GM18498 (cell line): ENCODE results near the gene FAF1.
"Not testable (repeated sequence)": the region's sequence is repeated elsewhere in the genome, so short reads cannot be mapped to it uniquely, and the experiment has no call there.

Experiments used
- ATAC-seq: cut with Tn5 transposase; IDR thresholded peaks from one replicate; pipeline ENCODE4 v1.9.1; 2021; ENCODE audit warnings: mild to moderate bottlenecking, moderate library complexity; ENCODE audit not compliant: unreplicated experiment

FAF1 gene

DNA sequence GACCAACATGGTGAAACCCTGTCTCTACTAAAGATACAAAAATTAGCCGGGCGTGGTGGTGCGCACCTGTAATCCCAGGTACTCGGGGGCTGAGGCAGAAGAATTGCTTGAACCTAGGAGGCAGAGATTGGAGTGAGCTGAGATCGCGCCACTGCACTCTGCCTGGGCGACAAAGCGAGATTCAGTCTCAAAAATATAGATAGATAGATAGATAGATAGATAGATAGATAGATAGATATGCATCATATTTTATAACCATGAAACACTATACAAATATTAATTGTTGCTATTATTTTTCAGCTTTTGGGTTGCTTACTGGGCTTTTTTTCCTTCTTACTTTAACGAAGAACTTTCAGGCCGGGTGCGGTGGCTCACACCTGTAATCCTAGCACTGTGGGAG, 4.8 kb upstream of the FAF1 start:
- ATAC-seq, result no peak

DNA sequence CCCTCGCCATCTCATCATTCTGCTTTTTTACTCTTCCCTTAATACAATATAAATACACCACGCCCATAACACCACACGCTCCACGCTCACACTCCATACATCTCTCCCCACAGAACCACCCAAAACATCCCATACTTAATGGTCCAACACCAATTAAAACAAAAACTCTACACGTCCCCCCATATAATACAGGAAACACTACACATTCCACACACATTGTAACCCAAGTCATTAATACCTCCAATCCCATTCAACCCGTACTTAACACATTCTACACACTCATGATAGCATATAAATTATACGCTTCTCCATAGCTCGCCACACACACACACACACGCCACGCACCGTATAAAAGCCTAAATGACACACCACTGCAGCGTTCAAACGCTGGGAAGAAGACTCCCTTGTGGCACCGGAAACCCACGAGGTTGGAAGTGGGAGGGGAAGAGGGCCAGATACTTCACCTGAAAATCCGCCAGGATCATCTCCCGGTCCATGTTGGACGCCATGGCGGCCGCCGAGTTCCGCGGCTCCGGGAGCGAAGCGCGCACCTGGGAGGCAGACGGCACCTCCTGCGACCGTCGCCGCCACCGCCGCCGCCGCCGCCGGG, 659 bp downstream of the FAF1 start:
- no peak for ATAC-seq

DNA sequence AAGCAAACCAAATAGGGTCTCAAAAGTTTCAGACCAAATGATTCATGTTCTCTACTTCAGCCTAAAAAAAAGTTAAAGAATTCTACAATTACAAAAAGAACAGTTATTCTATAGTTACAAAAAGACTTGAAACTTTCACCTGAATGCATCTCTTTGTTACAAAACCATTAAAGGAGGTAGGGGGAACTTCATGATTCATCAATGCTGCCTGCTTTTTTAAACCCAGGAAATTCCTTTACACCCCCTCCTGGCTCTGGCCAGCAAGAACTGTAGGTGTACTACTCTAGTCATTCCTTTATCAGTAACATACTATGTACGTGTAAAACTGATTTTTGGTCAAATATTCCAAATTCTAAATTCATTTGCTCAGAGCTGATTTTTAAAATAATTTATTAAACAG, 5.0 kb downstream of the FAF1 start:
- no peak for ATAC-seq

DNA sequence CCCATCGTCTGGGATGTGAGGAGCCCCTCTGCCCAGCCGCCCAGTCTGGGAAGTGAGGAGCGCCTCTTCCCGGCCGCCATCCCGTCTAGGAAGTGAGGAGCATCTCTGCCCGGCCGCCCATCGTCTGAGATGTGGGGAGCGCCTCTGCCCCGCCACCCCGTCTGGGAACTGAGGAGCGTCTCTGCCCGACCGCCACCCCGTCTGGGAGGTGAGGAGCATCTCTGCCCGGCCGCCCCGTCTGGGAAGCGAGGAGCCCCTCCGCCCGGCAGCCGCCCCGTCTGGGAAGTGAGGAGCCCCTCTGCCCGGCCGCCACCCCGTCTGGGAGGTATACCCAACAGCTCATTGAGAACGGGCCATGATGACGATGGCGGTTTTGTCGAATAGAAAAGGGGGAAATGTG, 7.5 kb downstream of the FAF1 start:
- not testable (repeated sequence) for ATAC-seq

DNA sequence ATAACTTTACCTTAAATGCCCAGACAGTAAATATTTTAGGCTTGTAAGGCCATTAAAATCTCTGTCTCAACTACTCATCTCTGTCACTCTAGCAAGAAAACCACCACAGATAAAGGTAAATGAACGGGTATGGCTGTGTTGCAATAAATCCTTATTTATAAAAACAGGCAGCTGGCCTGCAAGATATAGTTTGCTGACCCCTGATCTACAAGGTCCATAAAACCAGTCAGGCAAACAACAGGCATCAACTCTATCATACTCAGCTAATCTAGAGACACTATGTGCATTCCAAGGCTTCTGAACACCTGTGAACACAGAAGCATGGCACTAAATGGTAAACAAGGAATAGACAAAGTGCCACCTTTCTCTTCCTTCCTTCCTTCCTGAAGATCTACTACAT, 9.7 kb downstream of the FAF1 start:
- no peak for ATAC-seq

DNA sequence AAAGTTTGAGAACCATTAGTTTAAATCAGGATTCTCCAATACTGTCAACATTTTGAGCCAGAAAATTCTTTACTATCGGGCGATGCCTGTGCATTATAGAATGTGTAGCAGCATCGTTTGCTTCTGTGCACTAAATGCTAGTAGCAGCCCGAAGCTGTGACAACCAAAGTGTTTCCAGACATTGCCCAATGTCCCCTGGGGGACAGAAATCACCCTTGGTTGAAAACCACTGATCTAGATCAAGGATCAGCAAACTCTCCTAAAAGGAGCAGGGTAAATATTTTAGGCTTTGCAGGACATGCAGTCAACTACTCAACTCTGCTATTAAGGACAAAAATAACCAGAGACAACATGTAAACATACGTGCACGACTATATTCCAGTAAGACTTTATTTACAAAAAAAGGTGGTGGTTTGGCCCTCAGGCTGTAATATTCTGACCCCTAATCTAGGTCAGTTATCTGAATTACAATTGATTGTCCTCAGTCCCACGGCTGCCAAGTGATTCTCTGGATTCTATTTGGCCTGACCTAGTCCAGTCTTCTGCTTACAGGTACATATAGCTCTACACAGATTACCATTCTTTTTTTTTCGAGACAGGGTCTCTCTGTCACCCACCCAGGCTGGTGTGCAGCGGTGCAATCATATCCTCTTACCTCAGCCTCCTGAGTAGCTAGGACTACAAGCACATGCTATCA, 10.6 kb downstream of the FAF1 start:
- ATAC-seq, result no peak

DNA sequence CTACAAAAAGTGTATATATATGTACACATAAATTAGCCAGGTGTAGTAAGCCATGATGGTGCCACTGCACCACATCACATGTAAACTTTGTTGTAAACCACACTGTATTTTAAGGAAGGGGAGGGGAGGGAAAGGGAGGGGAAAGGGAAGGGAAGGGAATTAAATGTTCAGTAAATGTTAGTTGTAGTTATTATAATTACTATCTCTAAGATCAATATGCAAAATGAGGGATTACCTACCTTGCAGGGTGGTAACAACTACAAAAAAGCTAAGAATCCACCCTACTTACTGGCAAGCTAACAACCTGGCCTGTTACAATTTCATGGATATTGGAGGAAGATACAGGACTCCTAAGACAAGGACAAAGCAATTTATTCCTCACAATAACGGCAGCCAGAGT, 17.7 kb downstream of the FAF1 start:
- ATAC-seq, result no peak

DNA sequence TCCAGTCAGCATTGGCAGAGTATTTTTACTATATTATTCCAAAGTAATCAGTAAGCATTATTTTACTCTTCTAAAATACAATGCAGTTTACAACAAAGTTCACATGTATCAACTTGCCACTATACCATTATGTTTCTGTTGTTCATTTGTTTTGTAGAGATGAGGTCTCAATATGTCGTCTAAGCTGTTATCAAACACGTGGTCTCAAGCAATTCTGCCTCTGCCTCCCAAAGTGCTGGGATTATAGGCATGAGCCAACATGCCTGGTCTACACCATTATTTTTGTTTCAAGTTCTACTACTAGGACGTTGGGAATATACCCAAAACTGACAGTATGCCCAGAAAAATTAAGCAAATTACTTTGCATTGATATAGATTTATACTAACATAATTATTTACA, 19.8 kb downstream of the FAF1 start:
- ATAC-seq, result no peak

DNA sequence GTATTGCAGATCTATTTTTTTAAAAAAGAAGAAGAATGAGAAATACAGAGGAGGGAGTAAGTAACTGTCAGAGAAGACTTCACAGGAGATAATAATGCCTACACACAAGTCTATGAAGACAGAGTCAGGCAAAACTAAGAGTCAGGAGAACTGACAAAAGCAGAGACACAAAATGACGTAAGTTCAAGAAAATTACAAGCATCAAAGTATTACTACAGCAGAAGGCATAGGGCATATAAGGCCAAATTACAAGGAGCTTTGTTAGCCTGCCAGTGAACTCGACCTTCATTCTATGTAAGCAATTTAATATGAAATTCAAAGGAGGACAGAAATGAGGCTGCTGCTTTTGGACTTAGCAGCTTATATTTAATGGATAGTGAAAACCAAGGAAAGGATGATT, 23.7 kb downstream of the FAF1 start:
- ATAC-seq, result no peak

DNA sequence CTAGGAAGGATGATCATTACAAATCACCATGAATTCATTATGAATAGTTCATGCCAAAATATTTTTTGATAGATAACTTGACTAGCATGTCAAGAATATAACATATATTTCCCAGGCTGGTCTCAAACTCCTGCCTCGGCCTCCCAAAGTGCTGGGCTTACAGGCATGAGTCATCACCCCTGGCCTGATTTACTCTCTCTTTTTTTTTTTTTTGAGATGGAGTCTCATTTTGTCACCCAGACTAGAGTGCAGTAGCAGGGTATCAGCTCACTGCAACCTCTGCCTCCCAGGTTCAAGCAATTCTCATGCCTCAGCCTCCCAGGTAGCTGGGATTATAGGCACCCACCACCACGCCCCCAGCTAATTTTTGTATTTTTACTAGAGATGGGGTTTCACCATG, 24.8 kb downstream of the FAF1 start:
- not testable (repeated sequence) for ATAC-seq

DNA sequence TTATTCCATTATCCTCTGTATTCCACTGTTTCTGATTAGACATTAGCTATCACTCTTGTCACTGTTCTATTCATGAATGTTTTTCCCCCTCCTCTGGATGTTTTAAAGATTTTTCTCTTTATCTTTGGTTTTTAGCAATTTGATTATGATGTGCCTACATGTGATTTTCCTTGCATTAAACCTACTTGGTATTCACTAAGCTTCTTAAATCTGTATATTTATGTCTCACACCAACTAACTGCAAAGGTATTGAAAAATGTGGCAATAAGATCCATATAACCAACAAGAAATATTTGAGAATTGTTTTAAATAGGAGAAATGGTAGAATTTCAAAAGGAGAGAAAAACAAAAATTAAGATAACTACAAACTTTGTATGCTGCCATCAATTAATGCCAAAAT, 25.2 kb downstream of the FAF1 start:
- no peak for ATAC-seq

DNA sequence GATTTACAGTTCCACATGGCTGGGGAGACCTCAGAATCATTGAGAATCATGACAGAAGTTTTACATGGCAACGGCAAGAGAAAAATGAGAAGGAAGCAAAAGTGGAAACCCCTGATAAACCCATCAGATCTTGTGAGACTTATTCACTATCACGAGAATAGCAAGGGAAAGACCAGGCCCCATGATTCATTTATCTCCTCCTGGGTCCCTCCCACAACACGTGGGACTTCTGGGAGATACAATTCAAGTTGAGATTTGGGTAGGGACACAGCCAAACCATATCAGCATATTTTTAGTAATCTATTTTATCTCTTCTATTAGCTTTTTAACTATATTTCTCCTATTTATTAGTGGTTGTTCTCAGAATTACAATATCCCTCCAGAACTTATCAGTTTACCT, 26.3 kb downstream of the FAF1 start:
- not testable (repeated sequence) for ATAC-seq

DNA sequence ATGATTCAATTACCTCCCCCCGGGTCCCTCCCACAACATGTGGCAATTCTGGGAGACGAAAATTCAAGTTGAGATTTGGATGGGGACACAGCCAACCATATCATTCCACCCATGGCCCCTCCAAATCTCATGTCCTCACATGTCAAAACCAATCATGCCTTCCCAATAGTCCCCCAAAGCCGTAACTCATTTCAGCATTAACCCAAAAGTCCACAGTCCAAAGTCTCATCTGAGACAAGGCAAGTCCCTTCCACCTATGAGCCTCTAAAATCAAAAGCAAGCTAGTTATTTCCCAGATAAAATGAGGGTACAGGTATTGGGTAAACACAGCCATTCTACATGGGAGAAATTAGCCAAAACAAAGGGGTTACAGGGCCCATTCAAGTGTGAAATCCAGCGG, 28.0 kb downstream of the FAF1 start:
- not testable (repeated sequence) for ATAC-seq

DNA sequence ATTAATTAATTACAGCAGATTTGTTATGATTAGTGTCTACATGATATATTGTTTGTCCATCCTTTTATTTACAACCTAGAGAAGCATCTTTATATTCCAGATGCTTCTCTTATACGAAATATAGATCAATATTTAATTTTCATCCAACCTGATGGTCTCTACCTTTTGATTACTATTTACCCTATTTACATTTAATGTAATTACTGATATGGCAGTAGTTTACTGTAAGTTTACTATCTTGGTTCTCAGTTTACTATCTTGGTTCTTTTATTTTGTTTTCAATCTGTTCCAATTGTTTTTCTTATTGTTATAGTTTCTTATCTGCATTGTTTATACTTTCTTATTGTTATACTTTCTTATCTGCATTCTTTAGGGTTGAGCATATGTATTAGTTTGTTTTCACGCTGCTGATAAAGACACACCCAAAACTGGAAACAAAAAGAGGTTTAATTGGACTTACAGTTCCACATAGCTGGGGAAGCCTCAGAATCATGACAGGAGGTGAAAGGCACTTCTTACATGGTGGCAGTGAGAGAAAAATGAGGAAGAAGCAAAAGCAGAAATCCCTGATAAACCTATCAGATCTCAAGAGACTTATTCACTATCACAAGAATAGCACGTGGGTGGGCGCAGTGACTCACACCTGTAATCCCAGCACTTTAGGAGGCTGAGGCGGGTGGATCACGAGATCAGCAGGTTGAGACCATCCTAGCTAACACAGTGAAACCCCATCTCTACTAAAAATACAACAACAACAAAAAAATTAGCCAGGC, 28.9 kb downstream of the FAF1 start:
- ATAC-seq, result no peak

DNA sequence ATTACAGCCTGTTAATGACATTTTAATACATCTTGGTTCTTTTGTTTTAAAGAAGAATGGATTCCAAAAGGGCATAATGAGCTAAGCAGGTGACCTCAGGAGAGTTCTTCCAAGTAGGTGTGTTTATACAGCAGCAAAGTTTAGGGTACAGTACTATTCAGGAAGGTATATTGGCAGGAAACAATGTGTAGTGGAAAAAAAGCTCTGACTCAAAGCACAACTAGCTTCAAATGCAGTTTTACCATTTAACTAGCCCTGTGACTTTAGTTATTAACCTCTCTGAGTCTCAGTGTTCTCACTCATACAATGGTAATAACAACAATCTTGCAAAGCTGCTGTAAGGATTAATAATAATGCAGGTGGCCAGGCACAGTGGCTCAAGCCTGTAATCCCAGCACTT, 29.9 kb downstream of the FAF1 start:
- no peak for ATAC-seq

DNA sequence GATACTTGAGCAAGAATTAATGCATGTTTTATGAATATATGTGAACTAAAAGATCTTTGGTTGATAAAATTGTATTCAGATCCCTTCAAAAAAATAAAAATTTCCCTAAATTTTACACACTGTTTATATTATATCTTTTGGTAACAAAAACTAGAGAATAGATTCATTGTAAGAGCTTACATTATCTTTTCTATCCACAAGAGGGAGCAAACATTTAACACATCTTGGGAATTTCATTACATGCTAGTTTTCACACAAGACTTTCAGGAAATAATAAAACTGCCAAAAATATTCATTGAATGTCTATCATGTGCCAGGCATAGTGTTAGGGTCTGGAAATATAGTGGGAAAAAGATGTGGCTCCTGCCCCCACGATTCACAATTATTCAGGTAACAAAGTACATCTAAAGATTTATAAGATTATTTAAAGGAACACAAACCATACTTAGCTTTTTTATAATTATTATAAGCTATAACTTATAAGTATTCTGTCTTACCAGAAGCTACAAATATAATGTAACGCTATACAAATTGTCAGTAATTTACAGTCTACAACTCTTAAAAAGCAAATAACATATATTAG, 30.6 kb downstream of the FAF1 start:
- ATAC-seq, result no peak

DNA sequence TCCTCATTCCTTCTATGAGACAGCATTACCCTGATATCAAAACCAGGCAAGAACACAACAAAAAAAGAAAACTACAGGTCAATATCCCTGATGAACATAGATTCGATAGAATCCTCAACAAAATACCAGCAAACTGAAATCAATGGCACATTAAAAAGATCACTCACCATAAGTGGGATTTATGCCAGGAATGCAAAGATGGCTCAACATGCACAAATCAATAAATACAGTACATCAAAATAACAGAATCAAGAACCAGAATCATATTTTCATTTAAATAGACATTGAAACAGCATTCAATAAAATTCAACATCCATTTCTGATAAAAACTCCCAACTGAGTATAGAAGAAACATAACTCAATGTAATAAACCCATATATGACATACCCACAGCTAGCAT, 36.5 kb downstream of the FAF1 start:
- no peak for ATAC-seq

DNA sequence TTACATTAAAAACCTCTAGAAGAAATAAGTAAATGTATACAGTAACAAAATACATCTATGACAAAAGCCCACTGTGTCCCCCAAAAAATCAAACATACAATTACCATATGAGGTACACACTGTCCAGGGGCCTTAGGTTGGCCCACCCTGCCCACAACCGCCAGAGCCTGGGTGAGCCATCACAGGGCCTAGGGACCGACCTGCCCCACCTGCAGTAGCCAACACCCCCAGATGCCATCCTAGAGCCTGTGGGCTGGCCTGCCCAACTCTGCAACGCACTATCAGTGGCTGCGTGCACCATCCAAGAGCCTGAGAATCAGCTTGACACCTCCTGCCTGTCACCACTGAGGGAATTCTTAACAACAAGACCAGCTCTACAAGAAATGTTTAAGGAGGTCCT, 39.0 kb downstream of the FAF1 start:
- ATAC-seq, result no peak

DNA sequence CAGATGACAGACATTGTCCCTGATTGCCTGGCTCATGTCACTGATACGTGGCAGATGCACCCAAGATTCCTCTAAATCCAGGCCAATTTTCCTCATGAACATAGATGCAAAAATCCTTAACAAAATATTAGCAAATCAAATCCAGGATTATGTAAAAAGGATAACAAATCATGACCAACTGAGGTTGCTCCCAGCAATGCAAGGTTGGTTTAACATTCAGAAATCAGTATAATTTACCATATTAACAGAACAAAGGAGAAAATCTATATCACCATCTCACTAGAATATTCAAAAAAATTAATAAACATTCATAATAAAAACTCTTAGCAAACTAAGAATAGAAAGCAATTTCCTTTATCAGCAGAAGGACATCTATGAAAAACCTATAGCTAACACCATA, 39.7 kb downstream of the FAF1 start:
- ATAC-seq, result no peak

DNA sequence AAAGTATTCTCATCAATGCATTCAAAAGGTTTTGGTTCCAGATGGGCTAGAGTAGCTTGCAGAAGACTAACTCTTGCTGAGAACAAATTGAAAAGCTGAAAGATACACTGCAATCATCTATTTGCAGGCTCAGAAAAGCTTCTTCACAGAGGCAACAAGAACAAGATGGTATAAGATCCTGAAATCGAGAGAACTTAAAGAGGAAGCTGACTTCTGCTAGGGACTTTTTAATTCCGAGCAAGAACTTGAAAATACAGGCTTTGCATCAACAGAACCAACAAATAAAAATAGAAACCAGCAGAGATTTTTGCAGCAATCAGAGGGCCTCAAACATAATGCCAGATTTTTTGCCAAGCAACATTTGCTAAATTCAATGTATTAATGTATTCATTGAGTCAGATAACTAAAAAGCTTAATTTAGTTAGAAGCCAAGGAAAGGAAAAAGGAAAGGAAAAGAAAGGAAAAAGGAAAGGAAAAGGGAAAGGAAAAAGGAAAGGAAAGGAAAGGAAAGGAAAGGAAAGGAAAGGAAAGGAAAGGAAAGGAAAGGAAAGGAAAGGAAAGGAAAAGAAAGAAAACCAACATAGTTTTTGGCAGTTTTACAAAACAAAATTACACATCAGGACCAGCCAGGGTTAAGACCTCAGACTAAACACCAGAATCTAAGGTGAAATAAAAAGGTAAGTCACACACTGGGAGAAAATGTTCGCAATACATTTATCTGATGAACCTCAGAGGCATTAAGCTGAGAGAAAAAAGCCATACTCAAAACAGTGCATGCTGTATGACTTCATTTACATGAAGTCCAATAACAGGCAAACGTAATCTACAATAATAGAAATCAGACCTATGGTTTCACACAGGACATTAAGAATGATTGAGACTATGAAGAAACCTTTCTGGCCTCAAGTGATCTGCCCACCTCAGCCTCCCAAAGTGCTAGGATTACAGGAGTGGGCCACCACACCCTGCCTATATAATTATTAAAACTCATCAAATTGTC, 42.6 kb downstream of the FAF1 start:
- peak; percentile 62 for ATAC-seq

DNA sequence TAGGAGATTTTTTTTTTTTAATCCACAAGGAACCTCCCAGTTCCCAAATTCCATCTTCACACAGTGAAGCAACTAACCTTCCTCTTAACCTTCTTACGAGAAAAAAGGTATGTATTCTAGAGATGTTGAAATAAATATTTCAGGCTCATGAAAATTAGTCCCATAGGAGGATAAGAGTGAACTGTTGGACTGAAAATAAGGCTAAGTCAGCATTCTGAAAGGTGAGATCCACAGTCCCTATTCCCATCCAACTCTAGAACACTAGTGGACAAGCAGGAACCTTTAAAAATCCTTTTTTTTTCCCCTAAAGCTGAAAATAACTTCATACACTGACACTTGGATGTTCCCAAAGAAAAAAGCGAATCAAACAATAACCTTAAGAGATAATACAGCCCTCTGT, 44.4 kb downstream of the FAF1 start:
- ATAC-seq, result no peak
